HUES64 (cell line): ENCODE data around the gene SLC7A8.

Source experiments
- H3K27ac ChIP-seq: 2 replicates; pipeline ENCODE4 v1.7.0; 2013; ENCODE audit warnings: low read depth, low read length, inconsistent platforms
- H3K27me3 ChIP-seq: 2 replicates; pipeline ENCODE4 v1.6.1; 2013; ENCODE audit warnings: mild to moderate bottlenecking, low read length; ENCODE audit not compliant: insufficient read depth
- H3K36me3 ChIP-seq: 2 replicates; pipeline ENCODE4 v1.6.1; 2013; ENCODE audit warnings: mild to moderate bottlenecking, low read length; ENCODE audit not compliant: insufficient read depth
- H3K4me1 ChIP-seq: 2 replicates; pipeline ENCODE4 v1.6.1; 2013; ENCODE audit warnings: mild to moderate bottlenecking, low read length, moderate library complexity; ENCODE audit not compliant: insufficient read depth
- H3K4me3 ChIP-seq: 2 replicates; pipeline ENCODE4 v1.5.1; 2013; ENCODE audit warnings: mild to moderate bottlenecking, low read length, moderate library complexity
- H3K9ac ChIP-seq: 2 replicates; pipeline ENCODE4 v1.6.1; 2013; ENCODE audit warnings: mild to moderate bottlenecking, low read depth, low read length
- H3K9me3 ChIP-seq: 2 replicates; pipeline ENCODE4 v1.6.1; 2013; ENCODE audit warnings: low read depth, low read length; ENCODE audit not compliant: insufficient read depth
- WGBS: fragments of 150-250, 120-280 bp; methylation state at CpG from one replicate; pipeline ENCODE4 v1.1.7; 2013; ENCODE audit warnings: missing lambda C conversion rate; 5-methylcytosine and 5-hydroxymethylcytosine counted together

Gene SLC7A8

DNA sequence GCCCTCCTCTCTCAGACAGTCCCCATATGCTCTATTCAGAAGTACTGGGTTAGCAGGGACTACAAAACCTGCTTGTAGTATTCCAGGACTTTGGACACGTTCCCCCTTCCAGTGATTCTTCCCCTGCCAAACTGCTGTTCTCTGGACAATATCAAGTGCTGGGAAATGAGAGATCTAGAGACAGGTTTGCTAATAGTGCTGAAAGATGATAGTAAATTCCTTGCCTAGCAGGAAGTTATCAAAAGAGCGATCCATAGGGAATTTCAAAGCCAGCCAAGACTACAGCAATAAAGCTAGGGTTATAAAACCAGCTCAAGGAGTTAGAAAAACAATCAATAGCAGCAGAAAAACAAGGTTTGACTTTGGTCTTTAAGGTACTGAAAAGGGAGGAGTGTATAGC lies 15.2 kb downstream of the SLC7A8 start:
- H3K4me1 ChIP-seq, result peaks cover 3% of the 10 kb centered on the region; the same call in 1 of the 2 replicates
- peaks cover 37% of the 10 kb centered on the region for H3K36me3 ChIP-seq
- no peak overlapping the region for H3K9ac ChIP-seq
- no peaks in the 10 kb centered on the region for H3K9me3 ChIP-seq
- H3K4me3 ChIP-seq, result no peak overlapping the region
- H3K27me3 ChIP-seq, result no peaks in the 10 kb centered on the region
- 90% methylated on average over 2 of the region's 2 CpGs for WGBS
- H3K27ac ChIP-seq, result no peak overlapping the region; the same call in 1 of the 2 replicates

- H3K4me3 ChIP-seq, result no peak overlapping the region
- H3K36me3 ChIP-seq, result peaks cover 34% of the 10 kb centered on the region
- no peak overlapping the region for H3K9ac ChIP-seq
- no peak overlapping the region for H3K27ac ChIP-seq
- no peaks in the 10 kb centered on the region for H3K27me3 ChIP-seq
- 92% methylated on average over 8 of the region's 9 CpGs for WGBS
- H3K9me3 ChIP-seq, result no peaks in the 10 kb centered on the region
- H3K4me1 ChIP-seq, result peaks cover 9% of the 10 kb centered on the region; the same call in 1 of the 2 replicates
These were observed 16.2 kb downstream of the SLC7A8 start for GRCh38 chr14:23167116-23167847.

GRCh38 chr14:23164949-23165348 lies 18.5 kb downstream of the SLC7A8 start:
- Histone ChIP-seq H3K27me3 (no peaks in the 10 kb centered on the region), H3K9ac (no peak overlapping the region), H3K9me3 (no peaks in the 10 kb centered on the region), H3K4me1 (peaks cover 22% of the 10 kb centered on the region), H3K27ac (no peak overlapping the region), H3K36me3 (peaks cover 34% of the 10 kb centered on the region), H3K4me3 (no peak overlapping the region)
- 93% methylated on average over 3 of the region's 5 CpGs for WGBS

DNA sequence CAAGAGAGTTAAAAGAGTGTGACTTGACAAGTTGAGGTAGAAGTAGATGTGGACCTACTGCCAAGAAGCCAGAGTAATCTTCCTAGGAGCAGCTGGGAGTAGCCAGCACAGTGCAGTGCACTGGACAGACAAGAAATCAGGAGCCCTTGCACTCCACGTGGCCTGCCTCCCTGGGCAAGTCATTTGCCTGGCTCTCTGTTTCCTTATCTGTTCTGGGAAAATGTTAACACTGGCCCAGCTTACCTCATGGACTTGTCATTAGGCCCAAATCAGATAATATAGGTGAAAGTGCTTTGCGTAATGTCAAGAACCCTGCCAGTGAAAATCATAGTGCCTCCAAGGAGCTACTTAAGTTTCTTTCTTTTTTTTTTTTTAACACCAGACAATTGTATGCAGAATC lies 19.2 kb downstream of the SLC7A8 start:
- Histone ChIP-seq H3K36me3 (peaks cover 36% of the 10 kb centered on the region), H3K4me3 (no peak overlapping the region), H3K9me3 (no peaks in the 10 kb centered on the region), H3K27ac (no peak overlapping the region), H3K4me1 (peaks cover 29% of the 10 kb centered on the region), H3K9ac (no peak overlapping the region), H3K27me3 (no peaks in the 10 kb centered on the region)
- 87% methylated on average over 2 of the region's 2 CpGs for WGBS

GRCh38 chr14:23163830-23164229 lies 19.6 kb downstream of the SLC7A8 start:
- Histone ChIP-seq H3K9ac (no peak overlapping the region), H3K4me3 (no peak overlapping the region), H3K4me1 (peaks cover 34% of the 10 kb centered on the region), H3K27me3 (no peaks in the 10 kb centered on the region), H3K36me3 (peaks cover 39% of the 10 kb centered on the region), H3K9me3 (no peaks in the 10 kb centered on the region), H3K27ac (no peak overlapping the region)
- WGBS, result 85% methylated on average over 2 of the region's 2 CpGs

GRCh38 chr14:23162800-23163199 lies 20.7 kb downstream of the SLC7A8 start:
- peaks cover 47% of the 10 kb centered on the region for H3K36me3 ChIP-seq
- no peak overlapping the region for H3K27ac ChIP-seq
- WGBS, result 88% methylated on average over 4 of the region's 4 CpGs
- H3K27me3 ChIP-seq, result no peaks in the 10 kb centered on the region
- H3K4me3 ChIP-seq, result no peak overlapping the region
- no peak overlapping the region for H3K9ac ChIP-seq
- H3K4me1 ChIP-seq, result peaks cover 37% of the 10 kb centered on the region
- H3K9me3 ChIP-seq, result no peaks in the 10 kb centered on the region

DNA sequence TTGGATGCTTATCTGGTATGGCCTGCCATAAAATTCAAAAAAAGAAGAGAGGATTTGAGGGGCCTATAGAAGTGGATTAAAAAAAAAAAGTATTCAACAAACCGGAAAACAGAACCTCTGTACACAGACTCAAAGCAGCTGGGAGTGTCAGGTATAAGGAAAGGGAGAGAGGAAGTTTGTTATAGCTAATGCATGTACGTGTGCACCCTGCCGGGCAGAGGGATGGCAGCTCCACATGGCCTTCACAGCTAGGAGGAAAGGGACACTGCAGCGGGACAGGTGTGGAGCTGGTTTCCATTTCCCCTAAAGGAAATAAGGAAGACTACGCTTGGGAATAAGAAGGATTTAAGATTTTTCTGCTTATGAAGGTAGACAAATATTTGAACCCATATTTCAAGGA lies 21.5 kb downstream of the SLC7A8 start:
- Histone ChIP-seq H3K9ac (no peak overlapping the region), H3K36me3 (peaks cover 45% of the 10 kb centered on the region), H3K27ac (peak overlapping the region; percentile 43; the same call in 1 of the 2 replicates), H3K4me3 (no peak overlapping the region), H3K9me3 (no peaks in the 10 kb centered on the region), H3K4me1 (peaks cover 34% of the 10 kb centered on the region), H3K27me3 (no peaks in the 10 kb centered on the region)
- WGBS, result 82% methylated on average over 5 of the region's 5 CpGs

DNA sequence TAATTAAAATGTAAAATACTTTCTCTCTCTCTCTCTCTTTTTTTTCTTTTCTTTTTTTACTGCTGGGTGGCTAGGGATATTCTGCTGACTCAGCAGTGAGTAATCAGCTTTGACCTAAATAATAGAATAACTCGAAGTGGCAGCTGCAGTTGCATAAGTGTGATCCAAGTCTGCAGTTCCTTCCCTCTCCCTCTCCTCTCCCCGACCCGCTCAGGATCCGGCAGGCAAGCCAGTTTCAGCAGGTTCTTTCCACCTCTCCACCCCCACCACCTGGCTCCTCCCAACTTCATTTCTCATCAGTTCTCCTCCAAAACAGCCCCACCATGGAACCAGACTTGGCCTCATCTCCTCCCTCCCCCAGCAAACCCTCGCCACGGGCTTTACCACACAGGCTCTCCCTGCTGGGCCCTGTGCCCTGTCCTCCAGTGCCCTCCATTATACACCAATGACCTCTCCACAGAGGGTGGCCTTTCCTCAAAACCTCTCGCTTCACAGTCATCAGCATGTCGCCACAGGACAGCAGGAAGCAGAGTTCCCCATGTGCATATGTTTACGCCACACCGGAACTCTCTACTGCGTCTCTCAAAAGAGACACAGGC lies 22.4 kb downstream of the SLC7A8 start:
- Histone ChIP-seq H3K4me1 (peaks cover 34% of the 10 kb centered on the region), H3K9me3 (no peaks in the 10 kb centered on the region), H3K27me3 (no peaks in the 10 kb centered on the region), H3K9ac (peak overlapping the region; percentile 63), H3K4me3 (peak overlapping the region; percentile 11), H3K36me3 (peaks cover 43% of the 10 kb centered on the region), H3K27ac (peak overlapping the region; percentile 93)
- 8% methylated on average over 11 of the region's 11 CpGs for WGBS

- H3K36me3 ChIP-seq, result peaks cover 34% of the 10 kb centered on the region
- H3K9me3 ChIP-seq, result no peaks in the 10 kb centered on the region
- H3K27ac ChIP-seq, result peak overlapping the region; percentile 93
- H3K9ac ChIP-seq, result peak overlapping the region; percentile 17; the same call in 1 of the 2 replicates
- H3K4me3 ChIP-seq, result no peak overlapping the region
- 31% methylated on average over 1 of the region's 1 CpG for WGBS
- peaks cover 47% of the 10 kb centered on the region for H3K4me1 ChIP-seq
- no peaks in the 10 kb centered on the region for H3K27me3 ChIP-seq
These were observed 23.9 kb downstream of the SLC7A8 start for GRCh38 chr14:23159532-23159931.

DNA sequence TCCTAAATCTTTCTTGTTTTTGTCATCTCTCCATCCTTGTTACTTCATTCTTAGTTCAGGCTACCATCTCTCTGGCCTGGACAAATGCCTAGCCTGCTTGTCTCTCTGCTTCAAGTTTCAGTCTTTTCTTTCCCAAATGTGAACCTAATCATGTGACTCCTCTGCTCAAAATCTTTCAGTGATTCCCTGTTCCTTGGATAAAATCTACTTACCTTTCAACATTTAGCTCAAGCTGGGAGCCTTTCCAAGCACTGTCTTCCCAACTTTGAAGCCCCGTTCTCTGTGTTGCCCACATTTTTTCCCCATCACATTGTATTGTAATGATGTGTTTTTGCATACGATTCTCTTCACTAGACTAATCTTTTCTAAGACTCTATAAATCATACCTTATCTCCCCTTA lies 24.7 kb downstream of the SLC7A8 start:
- Histone ChIP-seq H3K9me3 (no peaks in the 10 kb centered on the region), H3K36me3 (peaks cover 26% of the 10 kb centered on the region), H3K9ac (no peak overlapping the region), H3K27ac (no peak overlapping the region), H3K4me3 (no peak overlapping the region), H3K4me1 (peaks cover 49% of the 10 kb centered on the region), H3K27me3 (no peaks in the 10 kb centered on the region)
- 100% methylated on average over 1 of the region's 2 CpGs for WGBS

- H3K4me1 ChIP-seq, result peaks cover 30% of the 10 kb centered on the region
- peaks cover 36% of the 10 kb centered on the region for H3K36me3 ChIP-seq
- peak overlapping the region; percentile 12; the same call in 1 of the 2 replicates for H3K9ac ChIP-seq
- 69% methylated on average over 9 of the region's 10 CpGs for WGBS
- H3K27me3 ChIP-seq, result no peaks in the 10 kb centered on the region
- peak overlapping the region; percentile 76 for H3K27ac ChIP-seq
- no peaks in the 10 kb centered on the region for H3K9me3 ChIP-seq
- H3K4me3 ChIP-seq, result no peak overlapping the region
These were observed 28.4 kb downstream of the SLC7A8 start for GRCh38 chr14:23154964-23155587.
